SK-N-SH (cell line): ENCODE results near the gene SLC7A5. TPM values are rescaled to one million over a fixed set of nuclear protein-coding genes. Genes with fewer than 3 reads are reported as not detected.

Source experiments
- CTCF ChIA-PET: fragments of 300-600, 350-600 bp; formaldehyde crosslinking; extraction: SDS; loops from one replicate; lab custom pipeline; 2021; lab: Yijun Ruan, JAX
- POLR2A ChIA-PET: fragments of 350-600 bp; sonication (Branson Sonifier 250); formaldehyde crosslinking; extraction: SDS; loops from one replicate; lab custom pipeline; 2020; ENCODE audit warnings: antibody characterized with exemption, inconsistent platforms; lab: Yijun Ruan, JAX
- DNase-seq: peaks from one replicate; pipeline ENCODE4 v3.0.0; 2012
- H2AFZ ChIP-seq: fragments of 200-600 bp; sonication (generic); 2 replicates; pipeline ENCODE4 v1.8.1; 2016; ENCODE audit warnings: antibody characterized with exemption, mild to moderate bottlenecking, low read depth
- H3F3A ChIP-seq: fragments of 200-600 bp; sonication (generic); replicated peaks from 2 replicates; pipeline ENCODE3; 2016; ENCODE audit warnings: antibody characterized with exemption, mild to moderate bottlenecking; ENCODE audit not compliant: insufficient read depth
- H3K27ac ChIP-seq, 2 experiments: fragments of 200-500 bp in 1 of 2; fragments of 200-600 bp in 1 of 2; sonication (Bioruptor generic) in 1 of 2; sonication (generic), shearing (Covaris generic) in 1 of 2; 2 replicates each; pipeline versions ENCODE4 v1.5.1 to v1.6.1; 2014 to 2016; ENCODE audit warnings: low read depth in 2 of 2, inconsistent platforms in 1 of 2, low read length in 1 of 2, mild to moderate bottlenecking in 1 of 2, mixed read lengths in 1 of 2
- H3K27me3 ChIP-seq: fragments of 200-600 bp; sonication (generic), shearing (Covaris generic); 2 replicates; pipeline ENCODE4 v1.6.1; 2016; ENCODE audit warnings: mixed run types; ENCODE audit not compliant: insufficient read depth
- H3K36me3 ChIP-seq, 2 experiments: fragments of 200-500 bp in 1 of 2; fragments of 200-600 bp in 1 of 2; sonication (Bioruptor generic) in 1 of 2; sonication (generic) in 1 of 2; replicated peaks in 1 of 2; 2 replicates each; pipeline versions ENCODE3 to v1.5.1; 2014 to 2016; ENCODE audit warnings: low read length in 1 of 2, mild to moderate bottlenecking in 1 of 2; ENCODE audit not compliant: insufficient read depth in 2 of 2, control insufficient read depth in 1 of 2
- H3K4me1 ChIP-seq, 2 experiments: fragments of 200-500 bp in 1 of 2; fragments of 200-600 bp in 1 of 2; sonication (Bioruptor generic) in 1 of 2; sonication (generic), shearing (Covaris generic) in 1 of 2; 2 replicates each; pipeline versions ENCODE4 v1.5.1 to v1.6.1; 2014 to 2016; ENCODE audit warnings: low read depth in 1 of 2, low read length in 1 of 2, mixed run types in 1 of 2; ENCODE audit not compliant: insufficient read depth in 2 of 2, control insufficient read depth in 1 of 2
- H3K4me2 ChIP-seq: fragments of 200-600 bp; sonication (generic), shearing (Covaris generic); 2 replicates; pipeline ENCODE4 v1.6.1; 2017; ENCODE audit warnings: mixed run types
- H3K4me3 ChIP-seq, 2 experiments: fragments of 200-500 bp in 1 of 2; fragments of 200-600 bp in 1 of 2; sonication (Bioruptor generic) in 1 of 2; sonication (generic), shearing (Covaris generic) in 1 of 2; 2 replicates each; pipeline versions ENCODE4 v1.5.1 to v1.8.1; 2014 to 2016; ENCODE audit warnings: low read depth in 2 of 2, inconsistent platforms in 1 of 2, low read length in 1 of 2, mild to moderate bottlenecking in 1 of 2, mixed read lengths in 1 of 2, moderate library complexity in 1 of 2
- H3K79me2 ChIP-seq: fragments of 200-600 bp; sonication (generic); 2 replicates; pipeline ENCODE4 v1.8.1; 2017; ENCODE audit warnings: mild to moderate bottlenecking; ENCODE audit not compliant: insufficient read depth
- H3K9ac ChIP-seq: fragments of 200-600 bp; sonication (generic); 2 replicates; pipeline ENCODE4 v1.6.1; 2017; ENCODE audit warnings: mixed run types
- H3K9me2 ChIP-seq: fragments of 200-600 bp; sonication (generic); 2 replicates; pipeline ENCODE4 v1.6.1; 2017; ENCODE audit warnings: mixed run types
- H3K9me3 ChIP-seq: fragments of 200-600 bp; sonication (generic); 2 replicates; pipeline ENCODE4 v1.6.1; 2017; ENCODE audit warnings: mixed run types, mild to moderate bottlenecking, moderate library complexity
- H4K20me1 ChIP-seq: fragments of 200-600 bp; sonication (generic); 2 replicates; pipeline ENCODE4 v1.6.1; 2017; ENCODE audit warnings: mild to moderate bottlenecking, mixed run types; ENCODE audit not compliant: insufficient read depth
- CHD2 ChIP-seq: fragments of 150-350 bp; IDR thresholded peaks from 2 replicates; pipeline ENCODE4 v1.6.1; 2018; ENCODE audit warnings: low read length; ENCODE audit not compliant: partially characterized antibody
- EZH2phosphoT487 ChIP-seq: fragments of 200-600 bp; sonication (generic); IDR thresholded peaks from 2 replicates; pipeline ENCODE4 v1.6.1; 2017; ENCODE audit warnings: low read depth, mixed run types, mild to moderate bottlenecking, antibody characterized with exemption, moderate library complexity, borderline replicate concordance
- MEF2A ChIP-seq: IDR thresholded peaks from 2 replicates; pipeline ENCODE4 v1.4.0; 2012; ENCODE audit warnings: low read depth, borderline replicate concordance
- MXI1 ChIP-seq: IDR thresholded peaks from 2 replicates; pipeline ENCODE4 v1.6.1; 2012; ENCODE audit warnings: mild to moderate bottlenecking, low read depth, low read length, improper control_type of control experiment
- NRF1 ChIP-seq: IDR thresholded peaks from 2 replicates; pipeline ENCODE4 v1.6.1; 2012; ENCODE audit warnings: low read depth, mild to moderate bottlenecking, low read length
- POLR2AphosphoS5 ChIP-seq: IDR thresholded peaks from 2 replicates; pipeline ENCODE4 v1.6.1; 2012; ENCODE audit warnings: low read depth, low read length
- REST ChIP-seq: IDR thresholded peaks from 2 replicates; pipeline ENCODE4 v1.6.1; 2012; ENCODE audit warnings: mild to moderate bottlenecking, low read depth, low read length, moderate library complexity
- RFX5 ChIP-seq: IDR thresholded peaks from 2 replicates; pipeline ENCODE4 v1.6.1; 2012; ENCODE audit warnings: mild to moderate bottlenecking, improper control_type of control experiment, low read length
- RXRA ChIP-seq: IDR thresholded peaks from 2 replicates; pipeline ENCODE4 v1.4.0; 2012; ENCODE audit warnings: low read depth, mild to moderate bottlenecking, borderline replicate concordance
- SMC3 ChIP-seq: IDR thresholded peaks from 2 replicates; pipeline ENCODE4 v1.6.1; 2012; ENCODE audit warnings: low read depth, low read length, improper control_type of control experiment
- TAF1 ChIP-seq: IDR thresholded peaks from 2 replicates; pipeline ENCODE4 v1.6.1; 2012; ENCODE audit warnings: low read depth, mild to moderate bottlenecking, low read length, moderate library complexity, borderline replicate concordance
- TCF12 ChIP-seq: IDR thresholded peaks from 2 replicates; pipeline ENCODE4 v1.4.0; 2012
- TEAD4 ChIP-seq: IDR thresholded peaks from 2 replicates; pipeline ENCODE4 v1.4.0; 2012; ENCODE audit warnings: mild to moderate bottlenecking, borderline replicate concordance; ENCODE audit not compliant: insufficient read depth
- USF1 ChIP-seq: IDR thresholded peaks from 2 replicates; pipeline ENCODE4 v1.4.0; 2012; ENCODE audit warnings: low read depth, borderline replicate concordance
- WGBS: methylation state at CpG from one replicate; pipeline ENCODE4 v1.1.6; 2017; ENCODE audit warnings: low lambda C conversion rate; 5-methylcytosine and 5-hydroxymethylcytosine counted together
- polyA plus RNA-seq, 3 experiments: library from polyadenylated mRNA; depleted of rRNA; stranded (reverse); fragments of >200 nt; gene quantifications; 2 replicates each; pipeline ENCODE4 v1.2.3, GENCODE V29; 2012
- TF ChIP-seq, protein P1 (sequence below): IDR thresholded peaks from 2 replicates; pipeline ENCODE4 v1.4.0; 2012; ENCODE audit warnings: low read depth
- TF ChIP-seq, protein P2 (sequence below): IDR thresholded peaks from 2 replicates; pipeline ENCODE4; 2012
- TF ChIP-seq, protein P3 (sequence below): fragments of 150-350 bp; IDR thresholded peaks from 2 replicates; pipeline ENCODE4 v1.6.1; 2017; ENCODE audit warnings: antibody characterized with exemption, low read length, low read depth, borderline replicate concordance

Gene SLC7A5
- polyA plus RNA-seq, 1 of the 3 experiments (the other 2 are of a cell fraction) = 15.1 TPM

- Histone ChIP-seq H3K4me1 (peaks cover 5 to 20% of the 10 kb centered on the region in 2 experiments; a peak in 2 of 4 replicates), H3F3A (no peaks in the 10 kb centered on the region), H4K20me1 (peaks cover 26% of the 10 kb centered on the region), H3K79me2 (peaks cover 3% of the 10 kb centered on the region; the same call in 1 of the 2 replicates), H3K9me3 (no peaks in the 10 kb centered on the region), H3K4me3 (no peak overlapping the region), H2AFZ (no peak overlapping the region), H3K9me2 (no peaks in the 10 kb centered on the region), H3K27me3 (no peaks in the 10 kb centered on the region), H3K27ac (no peak overlapping the region), H3K36me3 (peaks cover 4 to 30% of the 10 kb centered on the region in 2 experiments), H3K9ac (no peak overlapping the region), H3K4me2 (no peak overlapping the region)
- TF ChIP-seq MXI1 = no peak
- no peak for TF ChIP-seq EZH2phosphoT487
- TF ChIP-seq RXRA = no peak
- TF ChIP-seq TEAD4 = no peak
- no peak for TF ChIP-seq MEF2A
- TF ChIP-seq, protein P1, sequence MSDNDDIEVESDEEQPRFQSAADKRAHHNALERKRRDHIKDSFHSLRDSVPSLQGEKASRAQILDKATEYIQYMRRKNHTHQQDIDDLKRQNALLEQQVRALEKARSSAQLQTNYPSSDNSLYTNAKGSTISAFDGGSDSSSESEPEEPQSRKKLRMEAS = no peak
- no peak for TF ChIP-seq REST
- no peak for TF ChIP-seq NRF1
- no peak for TF ChIP-seq USF1
- TF ChIP-seq POLR2AphosphoS5 = no peak
- TF ChIP-seq CHD2 = no peak
- TF ChIP-seq TAF1 = no peak
- no peak for TF ChIP-seq SMC3
- TF ChIP-seq, protein P2, sequence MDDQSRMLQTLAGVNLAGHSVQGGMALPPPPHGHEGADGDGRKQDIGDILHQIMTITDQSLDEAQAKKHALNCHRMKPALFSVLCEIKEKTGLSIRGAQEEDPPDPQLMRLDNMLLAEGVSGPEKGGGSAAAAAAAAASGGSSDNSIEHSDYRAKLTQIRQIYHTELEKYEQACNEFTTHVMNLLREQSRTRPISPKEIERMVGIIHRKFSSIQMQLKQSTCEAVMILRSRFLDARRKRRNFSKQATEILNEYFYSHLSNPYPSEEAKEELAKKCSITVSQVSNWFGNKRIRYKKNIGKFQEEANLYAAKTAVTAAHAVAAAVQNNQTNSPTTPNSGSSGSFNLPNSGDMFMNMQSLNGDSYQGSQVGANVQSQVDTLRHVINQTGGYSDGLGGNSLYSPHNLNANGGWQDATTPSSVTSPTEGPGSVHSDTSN = no peak
- no peak for TF ChIP-seq RFX5
- TF ChIP-seq, protein P3, sequence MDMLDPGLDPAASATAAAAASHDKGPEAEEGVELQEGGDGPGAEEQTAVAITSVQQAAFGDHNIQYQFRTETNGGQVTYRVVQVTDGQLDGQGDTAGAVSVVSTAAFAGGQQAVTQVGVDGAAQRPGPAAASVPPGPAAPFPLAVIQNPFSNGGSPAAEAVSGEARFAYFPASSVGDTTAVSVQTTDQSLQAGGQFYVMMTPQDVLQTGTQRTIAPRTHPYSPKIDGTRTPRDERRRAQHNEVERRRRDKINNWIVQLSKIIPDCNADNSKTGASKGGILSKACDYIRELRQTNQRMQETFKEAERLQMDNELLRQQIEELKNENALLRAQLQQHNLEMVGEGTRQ = no peak
- TF ChIP-seq TCF12 = no peak
- ChIA-PET POLR2A (no interaction called here), CTCF (interaction anchor here (2.2 to 10.0 kb wide), 2 partner anchors 10 to 62 kb away, joined by 13 to 108 read pairs; no protein-coding TSS in a partner anchor)
- DNase-seq = no peak
- 94% methylated on average over 16 of the region's 22 CpGs for WGBS
Measured at GRCh38 chr16:87841340-87842208, 27.7 kb downstream of the SLC7A5 start.
